GM18499 (cell line): Measurements from ENCODE around the gene CCDC60.

ENCODE experiments used
- ATAC-seq: cut with Tn5 transposase; IDR thresholded peaks from one replicate; pipeline ENCODE4 v1.9.1; 2021; ENCODE audit warnings: moderate number of reproducible peaks; ENCODE audit not compliant: insufficient read depth, unreplicated experiment

CCDC60 gene

GRCh38 chr12:119431151-119431550 is 96.6 kb downstream of the CCDC60 start:
- no peak for ATAC-seq

GRCh38 chr12:119432949-119433348 is 98.4 kb downstream of the CCDC60 start:
- ATAC-seq, result no peak

- ATAC-seq, result no peak
Measured at GRCh38 chr12:119440803-119441360, 106.4 kb downstream of the CCDC60 start.

GRCh38 chr12:119444462-119445044 is 110.0 kb downstream of the CCDC60 start:
- ATAC-seq, result no peak

GRCh38 chr12:119446459-119446858 is 111.9 kb downstream of the CCDC60 start:
- no peak for ATAC-seq

- no peak for ATAC-seq
Measured at GRCh38 chr12:119447126-119447525, 112.6 kb downstream of the CCDC60 start.

GRCh38 chr12:119447618-119448017 is 113.1 kb downstream of the CCDC60 start:
- no peak for ATAC-seq

GRCh38 chr12:119448611-119449131 is 114.1 kb downstream of the CCDC60 start:
- no peak for ATAC-seq

GRCh38 chr12:119450771-119451170 is 116.2 kb downstream of the CCDC60 start:
- no peak for ATAC-seq

- ATAC-seq, result no peak
Measured at GRCh38 chr12:119456824-119457223, 122.3 kb downstream of the CCDC60 start.

- ATAC-seq, result no peak
Measured at GRCh38 chr12:119457271-119457670, 122.7 kb downstream of the CCDC60 start.

- no peak for ATAC-seq
Measured at GRCh38 chr12:119459481-119459880, 125.0 kb downstream of the CCDC60 start.

GRCh38 chr12:119460876-119461275 is 126.3 kb downstream of the CCDC60 start:
- no peak for ATAC-seq

- ATAC-seq, result no peak
Measured at GRCh38 chr12:119461636-119462214, 127.2 kb downstream of the CCDC60 start.

GRCh38 chr12:119463211-119463926 is 128.8 kb downstream of the CCDC60 start:
- ATAC-seq, result no peak

- no peak for ATAC-seq
Measured at GRCh38 chr12:119468296-119468695, 133.8 kb downstream of the CCDC60 start.

GRCh38 chr12:119475650-119476049 is 141.1 kb downstream of the CCDC60 start:
- ATAC-seq, result no peak

GRCh38 chr12:119476951-119477350 is 142.4 kb downstream of the CCDC60 start:
- no peak for ATAC-seq

GRCh38 chr12:119479121-119479561 is 144.6 kb downstream of the CCDC60 start:
- no peak for ATAC-seq

- ATAC-seq, result no peak
Measured at GRCh38 chr12:119480551-119480950, 146.0 kb downstream of the CCDC60 start.

- no peak for ATAC-seq
Measured at GRCh38 chr12:119486599-119487154, 152.1 kb downstream of the CCDC60 start.
